NCI-H128 (cell line): ENCODE results near the gene MEGF9.
"Not testable (repeated sequence)": the region's sequence is repeated elsewhere in the genome, so short reads cannot be mapped to it uniquely, and the experiment has no call there.

Experiments
- DNase-seq: peaks from one replicate; lab custom pipeline; 2025; ENCODE audit not compliant: unreplicated experiment; lab: John Stamatoyannopoulos, UW

MEGF9 gene

GRCh38 chr9:120579139-120580050, 134.9 kb downstream of the MEGF9 start:
- DNase-seq = no peak

GRCh38 chr9:120574473-120574872, 139.8 kb downstream of the MEGF9 start:
- no peak for DNase-seq

- no peak for DNase-seq
Measured at GRCh38 chr9:120572472-120572871, 141.8 kb downstream of the MEGF9 start.

- DNase-seq = no peak
Measured at GRCh38 chr9:120571443-120572257, 142.6 kb downstream of the MEGF9 start.

- DNase-seq = no peak
Measured at GRCh38 chr9:120570296-120570695, 144.0 kb downstream of the MEGF9 start.

- no peak for DNase-seq
Measured at GRCh38 chr9:120569556-120569955, 144.7 kb downstream of the MEGF9 start.

GRCh38 chr9:120568816-120569215, 145.5 kb downstream of the MEGF9 start:
- no peak for DNase-seq

GRCh38 chr9:120567874-120568273, 146.4 kb downstream of the MEGF9 start:
- DNase-seq = no peak

- DNase-seq = no peak
Measured at GRCh38 chr9:120567081-120567480, 147.2 kb downstream of the MEGF9 start.

GRCh38 chr9:120564589-120564988, 149.7 kb downstream of the MEGF9 start:
- DNase-seq = no peak

- no peak for DNase-seq
Measured at GRCh38 chr9:120562861-120563443, 151.3 kb downstream of the MEGF9 start.

- DNase-seq = no peak
Measured at GRCh38 chr9:120561709-120562108, 152.6 kb downstream of the MEGF9 start.

GRCh38 chr9:120559546-120559945, 154.7 kb downstream of the MEGF9 start:
- DNase-seq = no peak

- no peak for DNase-seq
Measured at GRCh38 chr9:120558454-120558853, 155.8 kb downstream of the MEGF9 start.

GRCh38 chr9:120557205-120557604, 157.1 kb downstream of the MEGF9 start:
- DNase-seq = no peak

- DNase-seq = no peak
Measured at GRCh38 chr9:120556775-120557174, 157.5 kb downstream of the MEGF9 start.

- DNase-seq = no peak
Measured at GRCh38 chr9:120555839-120556238, 158.4 kb downstream of the MEGF9 start.

- not testable (repeated sequence) for DNase-seq
Measured at GRCh38 chr9:120552210-120552704, 162.0 kb downstream of the MEGF9 start.
